ENCODE results near the gene TMEM151A. TPM values are rescaled to one million over a fixed set of nuclear protein-coding genes. Genes with fewer than 3 reads are reported as not detected.
A peak's percentile ranks its signal among the peaks of the same experiment; 100 is the strongest.

Gene TMEM151A
- total RNA-seq, 2 donors from 2014 or later: 0.37 to 0.47 TPM

- DNase-seq: no peak
- H3K27ac ChIP-seq: no peak overlapping the region
- intact Hi-C loops (cut with DNase I): no loop called here
- H3K36me3 ChIP-seq: no peaks in the 10 kb centered on the region
- no peaks in the 10 kb centered on the region for H3K9me3 ChIP-seq
- H3K9ac ChIP-seq (ENCODE audit: low read depth in 2 of 2, low read length in 2 of 2): peak overlapping the region in 1 of 2 donors; percentile 95
- H3K4me3 ChIP-seq: no peak overlapping the region
- H3K27me3 ChIP-seq: peaks cover 12% of the 10 kb centered on the region
- H3K4me1 ChIP-seq: peaks cover 11% of the 10 kb centered on the region
- no peak for TF ChIP-seq CTCF (IDR thresholded peaks at IDR 0.05)
Measured at GRCh38 chr11:66287211-66287888, 4.3 kb upstream of the TMEM151A start.

GRCh38 chr11:66287889-66288670 lies 3.6 kb upstream of the TMEM151A start:
- Histone ChIP-seq H3K4me1 (peaks cover 11% of the 10 kb centered on the region), H3K36me3 (no peaks in the 10 kb centered on the region), H3K27ac (peak overlapping the region; percentile 92), H3K9me3 (no peaks in the 10 kb centered on the region), H3K4me3 (peak overlapping the region; percentile 90), H3K9ac (ENCODE audit: low read depth in 2 of 2, low read length in 2 of 2) (peak overlapping the region; percentile 94 to 95), H3K27me3 (peaks cover 15% of the 10 kb centered on the region)
- TF ChIP-seq CTCF (IDR thresholded peaks at IDR 0.05): no peak
- DNase-seq: no peak
- intact Hi-C loops (cut with DNase I): no loop called here

GRCh38 chr11:66288671-66289547 lies 2.8 kb upstream of the TMEM151A start, which contains the start of gene YIF1A:
YIF1A (minus strand) TSS chr11:66289143; CDS start chr11:66288985, 158 bp downstream.
- peaks cover 11% of the 10 kb centered on the region for H3K4me1 ChIP-seq
- intact Hi-C loops (cut with DNase I): no loop called here

GRCh38 chr11:66289548-66290329 lies 2.0 kb upstream of the TMEM151A start:
- peak; percentile 83 for DNase-seq

More at GRCh38 chr11:66288671-66289547, 2.8 kb upstream of the TMEM151A start, which contains the start of gene YIF1A:
- H3K9me3 ChIP-seq: no peaks in the 10 kb centered on the region
- H3K27me3 ChIP-seq: peaks cover 15% of the 10 kb centered on the region
- H3K9ac ChIP-seq (ENCODE audit: low read depth in 2 of 2, low read length in 2 of 2): peak within 1 kb of the TSS; percentile 94 to 95
- H3K36me3 ChIP-seq: no peaks in the 10 kb centered on the region
- H3K4me3 ChIP-seq: peak within 1 kb of the TSS; percentile 90
- TF ChIP-seq CTCF (IDR thresholded peaks at IDR 0.05): no peak
- H3K27ac ChIP-seq: peak within 1 kb of the TSS; percentile 92
- peak; percentile 98 for DNase-seq

More at GRCh38 chr11:66289548-66290329, 2.0 kb upstream of the TMEM151A start:
- H3K27me3 ChIP-seq: peaks cover 15% of the 10 kb centered on the region
- peak overlapping the region; percentile 92 for H3K27ac ChIP-seq
- H3K4me3 ChIP-seq: peak overlapping the region; percentile 90
- peak overlapping the region; percentile 71 to 75 for H3K9ac ChIP-seq (ENCODE audit: low read depth in 2 of 2, low read length in 2 of 2)
- peaks cover 11% of the 10 kb centered on the region for H3K4me1 ChIP-seq
- H3K9me3 ChIP-seq: no peaks in the 10 kb centered on the region
- TF ChIP-seq CTCF (IDR thresholded peaks at IDR 0.05): no peak
- no peaks in the 10 kb centered on the region for H3K36me3 ChIP-seq
- intact Hi-C loops (cut with DNase I): no loop called here

Measured in colonic mucosa (tissue), 4 donors.